Endothelial cell (in vitro differentiated cells): Measurements from ENCODE around the gene MLYCD. TPM values are rescaled to one million over a fixed set of nuclear protein-coding genes. Genes with fewer than 3 reads are reported as not detected.
A peak's percentile ranks its signal among the peaks of the same experiment; 100 is the strongest.

Experiments used
- DNase-seq: peaks from one replicate; pipeline ENCODE4 v3.0.0; 2021; ENCODE audit warnings: low spot score
- H3K27ac Mint-ChIP-seq: one replicate; pipeline ENCODE4 v1.8.0; 2021; ENCODE audit warnings: mixed read lengths, inconsistent platforms; ENCODE audit not compliant: unreplicated experiment
- H3K27me3 Mint-ChIP-seq: one replicate; pipeline ENCODE4 v1.8.0; 2021; ENCODE audit warnings: mild to moderate bottlenecking, moderate library complexity, mixed read lengths, inconsistent platforms; ENCODE audit not compliant: unreplicated experiment
- H3K36me3 Mint-ChIP-seq: one replicate; pipeline ENCODE4 v1.8.0; 2021; ENCODE audit warnings: mild to moderate bottlenecking, low read depth, mixed read lengths, inconsistent platforms; ENCODE audit not compliant: unreplicated experiment
- H3K4me1 Mint-ChIP-seq: one replicate; pipeline ENCODE4 v1.8.0; 2021; ENCODE audit warnings: mild to moderate bottlenecking, mixed read lengths, inconsistent platforms; ENCODE audit not compliant: unreplicated experiment
- H3K4me3 Mint-ChIP-seq: one replicate; pipeline ENCODE4 v1.8.0; 2021; ENCODE audit warnings: mild to moderate bottlenecking, mixed read lengths, inconsistent platforms; ENCODE audit not compliant: unreplicated experiment
- H3K9me3 Mint-ChIP-seq: one replicate; pipeline ENCODE4 v1.8.0; 2021; ENCODE audit warnings: mixed read lengths, inconsistent platforms; ENCODE audit not compliant: unreplicated experiment
- total RNA-seq: library from RNA; stranded (reverse); fragmentation: NEBNext Ultra II Directional; extraction: Animal tissue kit (Norgen Biotek cat#: 25700); gene quantifications from one replicate; pipeline ENCODE4 v1.2.1, GENCODE V29; 2021; ENCODE audit not compliant: unreplicated experiment
- TF ChIP-seq, protein P1 (sequence below): fragments of 200-600 bp; sonication (generic); IDR thresholded peaks from one replicate; pipeline ENCODE4 v1.5.0; 2021; ENCODE audit warnings: antibody characterized with exemption; ENCODE audit not compliant: unreplicated experiment

The MLYCD gene
- total RNA-seq, 1 donor from 2014 or later, result 3.0 TPM

DNA sequence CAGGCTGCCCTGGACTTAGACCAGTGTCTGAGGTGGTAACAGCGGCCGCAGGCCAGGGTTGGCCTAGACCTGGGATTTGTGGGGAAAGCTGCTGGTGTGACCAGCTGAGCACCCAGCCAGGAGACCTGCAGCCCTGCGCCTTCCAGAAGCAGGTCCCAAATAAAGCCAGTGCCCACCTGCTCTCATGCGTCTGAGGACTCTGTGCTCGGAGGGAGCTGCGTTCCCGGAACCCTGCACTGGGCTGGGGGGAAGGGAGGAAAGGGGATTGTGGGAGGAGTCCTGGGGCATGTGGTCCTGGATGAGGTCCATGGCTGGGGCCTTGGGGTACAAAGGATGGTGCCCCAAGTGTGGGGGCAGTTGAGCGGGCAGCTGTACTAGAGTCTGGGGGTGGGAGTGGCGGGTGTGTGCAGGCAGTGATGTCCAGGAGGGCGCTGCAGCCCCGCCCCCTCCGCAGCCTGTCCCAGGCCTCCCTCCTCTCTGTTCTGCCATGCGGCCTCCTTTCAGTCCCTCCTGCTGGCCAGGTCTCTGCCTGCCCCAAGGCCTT lies 67.3 kb downstream of the MLYCD start:
- Mint-ChIP-seq H3K27me3 (peaks cover 14% of the 10 kb centered on the region), H3K27ac (no peak overlapping the region), H3K9me3 (no peaks in the 10 kb centered on the region), H3K4me3 (no peak overlapping the region), H3K4me1 (peaks cover 3% of the 10 kb centered on the region), H3K36me3 (no peaks in the 10 kb centered on the region)
- DNase-seq, result no peak
- TF ChIP-seq, protein P1, sequence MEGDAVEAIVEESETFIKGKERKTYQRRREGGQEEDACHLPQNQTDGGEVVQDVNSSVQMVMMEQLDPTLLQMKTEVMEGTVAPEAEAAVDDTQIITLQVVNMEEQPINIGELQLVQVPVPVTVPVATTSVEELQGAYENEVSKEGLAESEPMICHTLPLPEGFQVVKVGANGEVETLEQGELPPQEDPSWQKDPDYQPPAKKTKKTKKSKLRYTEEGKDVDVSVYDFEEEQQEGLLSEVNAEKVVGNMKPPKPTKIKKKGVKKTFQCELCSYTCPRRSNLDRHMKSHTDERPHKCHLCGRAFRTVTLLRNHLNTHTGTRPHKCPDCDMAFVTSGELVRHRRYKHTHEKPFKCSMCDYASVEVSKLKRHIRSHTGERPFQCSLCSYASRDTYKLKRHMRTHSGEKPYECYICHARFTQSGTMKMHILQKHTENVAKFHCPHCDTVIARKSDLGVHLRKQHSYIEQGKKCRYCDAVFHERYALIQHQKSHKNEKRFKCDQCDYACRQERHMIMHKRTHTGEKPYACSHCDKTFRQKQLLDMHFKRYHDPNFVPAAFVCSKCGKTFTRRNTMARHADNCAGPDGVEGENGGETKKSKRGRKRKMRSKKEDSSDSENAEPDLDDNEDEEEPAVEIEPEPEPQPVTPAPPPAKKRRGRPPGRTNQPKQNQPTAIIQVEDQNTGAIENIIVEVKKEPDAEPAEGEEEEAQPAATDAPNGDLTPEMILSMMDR, result no peak

DNA sequence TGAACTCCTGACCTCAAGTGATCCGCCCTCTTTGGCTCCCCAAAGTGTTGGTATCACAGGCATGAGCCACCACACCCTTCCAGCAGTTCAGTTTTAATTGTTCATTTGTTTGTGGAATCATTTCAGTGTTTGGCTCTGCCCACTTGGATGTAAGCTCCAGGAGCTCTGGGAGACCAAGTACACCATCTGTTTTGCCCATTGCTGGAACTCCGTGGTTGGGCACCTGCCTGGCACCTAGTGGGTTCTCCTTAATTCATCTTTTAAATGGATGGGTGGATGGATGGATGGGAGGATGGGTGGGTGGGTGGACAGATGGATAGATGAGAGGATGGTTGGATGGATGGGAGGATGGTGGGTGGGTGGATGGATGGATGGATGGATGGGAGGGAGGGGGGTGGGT lies 68.2 kb downstream of the MLYCD start:
- no peak for DNase-seq
- no peak overlapping the region for H3K27ac Mint-ChIP-seq
- H3K4me3 Mint-ChIP-seq, result no peak overlapping the region
- TF ChIP-seq, protein P1, result no peak
- no peaks in the 10 kb centered on the region for H3K36me3 Mint-ChIP-seq
- peaks cover 20% of the 10 kb centered on the region for H3K27me3 Mint-ChIP-seq
- H3K4me1 Mint-ChIP-seq, result peaks cover 3% of the 10 kb centered on the region
- H3K9me3 Mint-ChIP-seq, result no peaks in the 10 kb centered on the region

DNA sequence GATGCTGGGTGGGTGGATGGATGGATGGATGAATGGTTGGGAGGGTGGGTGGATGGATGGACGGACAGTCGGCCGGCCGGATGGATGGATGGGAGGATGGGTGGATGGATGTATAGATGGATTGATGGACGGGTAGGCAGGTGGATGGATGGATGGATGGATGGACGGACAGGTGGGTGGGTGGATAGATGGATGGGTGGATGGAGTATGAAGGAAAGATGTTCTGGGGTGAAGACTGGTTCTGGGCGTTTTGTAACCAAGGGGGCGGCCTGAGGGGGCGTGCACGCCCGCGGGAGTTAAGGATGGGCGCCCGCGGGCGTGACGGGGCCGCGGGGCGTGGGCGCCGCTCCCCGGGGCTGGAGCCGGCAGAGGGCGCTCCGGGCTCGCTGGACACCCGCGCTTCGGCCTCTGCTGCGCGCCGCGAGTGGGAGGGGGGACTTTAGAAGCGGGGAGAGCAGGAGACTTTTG lies 69.0 kb downstream of the MLYCD start, which contains the start of gene NECAB2:
Gene NECAB2 (plus strand): TSS at position 407 of the 468 bp plus-strand sequence. CDS start 405 bp downstream, outside the sequence.
- H3K4me1 Mint-ChIP-seq, result peaks cover 3% of the 10 kb centered on the region
- no peak within 1 kb of the TSS for H3K27ac Mint-ChIP-seq
- no peaks in the 10 kb centered on the region for H3K36me3 Mint-ChIP-seq
- H3K4me3 Mint-ChIP-seq, result peak within 1 kb of the TSS; percentile 89
- peak; percentile 66 for DNase-seq
- peaks cover 20% of the 10 kb centered on the region for H3K27me3 Mint-ChIP-seq
- TF ChIP-seq, protein P1, result peak; percentile 45
- H3K9me3 Mint-ChIP-seq, result no peaks in the 10 kb centered on the region

DNA sequence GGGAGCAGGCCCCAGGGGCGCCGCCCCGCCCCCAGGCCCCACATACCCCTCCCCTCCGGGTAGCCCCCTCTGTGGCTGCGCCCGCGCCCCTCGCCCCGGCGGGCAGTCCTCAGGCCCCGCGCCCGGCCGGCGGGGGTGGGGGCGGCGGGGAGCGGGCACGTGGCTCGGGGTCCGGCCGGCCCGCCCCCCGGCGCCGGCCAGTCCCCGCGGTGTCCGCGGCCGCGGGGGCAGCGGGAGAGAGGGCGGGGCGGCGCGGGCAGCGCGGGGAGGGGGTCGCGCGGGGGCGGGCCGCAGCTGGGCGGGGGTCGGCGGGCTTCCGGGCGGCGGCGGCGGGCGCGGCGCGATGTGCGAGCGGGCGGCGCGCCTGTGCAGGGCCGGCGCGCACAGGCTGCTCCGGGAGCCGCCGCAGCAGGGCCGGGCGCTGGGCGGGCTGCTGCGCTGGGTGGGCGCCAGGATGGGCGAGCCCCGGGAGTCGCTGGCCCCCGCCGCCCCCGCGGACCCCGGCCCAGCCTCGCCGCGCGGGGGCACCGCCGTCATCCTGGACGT lies 69.5 kb downstream of the MLYCD start:
- Mint-ChIP-seq H3K27me3 (peaks cover 20% of the 10 kb centered on the region), H3K9me3 (no peaks in the 10 kb centered on the region), H3K4me1 (peaks cover 3% of the 10 kb centered on the region), H3K36me3 (no peaks in the 10 kb centered on the region), H3K27ac (no peak overlapping the region), H3K4me3 (no peak overlapping the region)
- no peak for DNase-seq
- TF ChIP-seq, protein P1, result no peak

DNA sequence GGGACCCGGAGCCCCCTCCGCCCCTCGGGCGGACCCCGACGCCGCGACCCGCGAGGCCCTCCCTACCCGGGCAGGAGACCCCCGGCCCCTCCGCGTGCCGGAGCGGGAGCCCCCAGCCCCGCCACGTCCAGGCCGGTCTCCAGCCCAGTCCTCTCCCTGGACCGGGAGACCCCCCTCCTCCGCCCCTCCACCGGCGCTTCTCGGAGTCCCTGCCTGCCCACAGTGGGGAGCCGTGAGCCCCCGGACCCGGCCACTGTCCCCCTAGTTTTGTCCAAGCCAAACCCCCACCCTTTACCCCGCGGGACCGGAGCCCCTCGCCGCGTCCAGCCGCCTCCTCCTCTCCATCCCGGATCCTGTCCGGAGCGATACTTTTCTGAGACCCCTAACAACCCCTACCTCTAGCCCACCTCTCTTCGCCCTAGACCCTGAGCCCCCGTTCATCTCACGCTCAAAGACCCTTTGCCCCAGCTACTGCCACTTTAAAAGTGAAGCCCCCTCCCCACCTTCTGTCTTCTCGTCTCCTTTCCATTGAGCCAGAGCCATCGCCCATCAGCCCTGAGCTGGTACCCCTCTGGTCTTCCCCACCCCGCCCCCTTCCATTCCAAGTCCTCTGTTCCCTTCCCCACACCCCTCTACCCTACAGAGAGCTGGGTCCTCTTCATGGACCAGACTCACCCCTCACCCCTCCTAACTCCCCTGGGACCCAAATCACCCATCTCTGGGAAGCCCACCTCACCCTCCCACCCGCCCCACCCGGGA lies 70.2 kb downstream of the MLYCD start:
- Mint-ChIP-seq H3K4me3 (no peak overlapping the region), H3K27me3 (peaks cover 20% of the 10 kb centered on the region), H3K4me1 (peaks cover 3% of the 10 kb centered on the region), H3K27ac (no peak overlapping the region), H3K9me3 (no peaks in the 10 kb centered on the region), H3K36me3 (no peaks in the 10 kb centered on the region)
- TF ChIP-seq, protein P1, result no peak
- DNase-seq, result no peak
